Neural crest cell (in vitro differentiated cells): ENCODE data around the gene GPR39. TPM values are rescaled to one million over a fixed set of nuclear protein-coding genes. Genes with fewer than 3 reads are reported as not detected.

Source experiments
- DNase-seq: peaks from one replicate; pipeline ENCODE4 v3.0.0; 2021; ENCODE audit warnings: low read depth, mixed read lengths, low spot score
- H3K27ac Mint-ChIP-seq: one replicate; pipeline ENCODE4 v1.8.0; 2021; ENCODE audit warnings: mild to moderate bottlenecking, mixed read lengths; ENCODE audit not compliant: unreplicated experiment
- H3K27me3 Mint-ChIP-seq: 2 replicates; pipeline ENCODE4 v1.8.0; 2021; ENCODE audit warnings: low read depth, mild to moderate bottlenecking, mixed read lengths
- H3K36me3 Mint-ChIP-seq: 2 replicates; pipeline ENCODE4 v1.8.0; 2021; ENCODE audit warnings: low read depth, mild to moderate bottlenecking, mixed read lengths
- H3K4me1 Mint-ChIP-seq: 2 replicates; pipeline ENCODE4 v1.8.0; 2021; ENCODE audit warnings: mixed read lengths
- H3K4me3 Mint-ChIP-seq: one replicate; pipeline ENCODE4 v1.8.0; 2021; ENCODE audit warnings: mild to moderate bottlenecking, mixed read lengths
- H3K9me3 Mint-ChIP-seq: 2 replicates; pipeline ENCODE4 v1.8.0; 2021; ENCODE audit warnings: mixed read lengths
- CTCF ChIP-seq: fragments of 200-600 bp; sonication (generic); conservative IDR thresholded peaks from 2 replicates; pipeline ENCODE4 v1.5.0; 2021; ENCODE audit warnings: antibody characterized with exemption, mild to moderate bottlenecking
- total RNA-seq: library from RNA; stranded (reverse); gene quantifications from 2 replicates; pipeline ENCODE4 v1.2.1, GENCODE V29; 2021

GPR39 gene
- total RNA-seq, 1 donor from 2014 or later, result 0.35 TPM

GRCh38 chr2:132589966-132590365 is 173.4 kb downstream of the GPR39 start:
- H3K27me3 Mint-ChIP-seq, result no peaks in the 10 kb centered on the region
- no peak for TF ChIP-seq CTCF
- H3K9me3 Mint-ChIP-seq, result peaks cover 4% of the 10 kb centered on the region
- no peak for DNase-seq
- H3K27ac Mint-ChIP-seq, result no peak overlapping the region
- H3K4me1 Mint-ChIP-seq, result peaks cover 49% of the 10 kb centered on the region
- H3K36me3 Mint-ChIP-seq, result no peaks in the 10 kb centered on the region
- no peak overlapping the region for H3K4me3 Mint-ChIP-seq

- Mint-ChIP-seq H3K9me3 (peaks cover 4% of the 10 kb centered on the region), H3K27me3 (no peaks in the 10 kb centered on the region), H3K4me3 (no peak overlapping the region), H3K4me1 (peaks cover 29% of the 10 kb centered on the region), H3K27ac (no peak overlapping the region), H3K36me3 (no peaks in the 10 kb centered on the region)
- DNase-seq, result no peak
- no peak for TF ChIP-seq CTCF
Measured at GRCh38 chr2:132593171-132593570, 176.6 kb downstream of the GPR39 start.

- no peak for TF ChIP-seq CTCF
- H3K27ac Mint-ChIP-seq, result no peak overlapping the region
- H3K27me3 Mint-ChIP-seq, result no peaks in the 10 kb centered on the region
- no peak for DNase-seq
- H3K9me3 Mint-ChIP-seq, result peaks cover 4% of the 10 kb centered on the region
- no peak overlapping the region for H3K4me3 Mint-ChIP-seq
- H3K36me3 Mint-ChIP-seq, result no peaks in the 10 kb centered on the region
- H3K4me1 Mint-ChIP-seq, result peaks cover 9% of the 10 kb centered on the region
Measured at GRCh38 chr2:132595186-132595585, 178.6 kb downstream of the GPR39 start.

GRCh38 chr2:132595693-132596092 is 179.1 kb downstream of the GPR39 start:
- Mint-ChIP-seq H3K27me3 (no peaks in the 10 kb centered on the region), H3K9me3 (no peaks in the 10 kb centered on the region), H3K27ac (no peak overlapping the region), H3K36me3 (no peaks in the 10 kb centered on the region), H3K4me1 (peaks cover 4% of the 10 kb centered on the region), H3K4me3 (no peak overlapping the region)
- TF ChIP-seq CTCF, result no peak
- no peak for DNase-seq

GRCh38 chr2:132597166-132597565 is 180.6 kb downstream of the GPR39 start:
- H3K4me1 Mint-ChIP-seq, result peaks cover 3% of the 10 kb centered on the region
- no peak overlapping the region for H3K4me3 Mint-ChIP-seq
- TF ChIP-seq CTCF, result no peak
- H3K27me3 Mint-ChIP-seq, result peaks cover 2% of the 10 kb centered on the region
- DNase-seq, result no peak
- no peaks in the 10 kb centered on the region for H3K36me3 Mint-ChIP-seq
- H3K9me3 Mint-ChIP-seq, result no peaks in the 10 kb centered on the region
- no peak overlapping the region for H3K27ac Mint-ChIP-seq

- Mint-ChIP-seq H3K27ac (no peak overlapping the region), H3K4me3 (no peak overlapping the region), H3K36me3 (no peaks in the 10 kb centered on the region), H3K27me3 (peaks cover 2% of the 10 kb centered on the region), H3K4me1 (peaks cover 3% of the 10 kb centered on the region), H3K9me3 (no peaks in the 10 kb centered on the region)
- no peak for TF ChIP-seq CTCF
- DNase-seq, result no peak
Measured at GRCh38 chr2:132597831-132598230, 181.2 kb downstream of the GPR39 start.
